ENCODE data around the gene DRICH1.
"Not testable (repeated sequence)": the region's sequence is repeated elsewhere in the genome, so short reads cannot be mapped to it uniquely, and the experiment has no call there.

DNA sequence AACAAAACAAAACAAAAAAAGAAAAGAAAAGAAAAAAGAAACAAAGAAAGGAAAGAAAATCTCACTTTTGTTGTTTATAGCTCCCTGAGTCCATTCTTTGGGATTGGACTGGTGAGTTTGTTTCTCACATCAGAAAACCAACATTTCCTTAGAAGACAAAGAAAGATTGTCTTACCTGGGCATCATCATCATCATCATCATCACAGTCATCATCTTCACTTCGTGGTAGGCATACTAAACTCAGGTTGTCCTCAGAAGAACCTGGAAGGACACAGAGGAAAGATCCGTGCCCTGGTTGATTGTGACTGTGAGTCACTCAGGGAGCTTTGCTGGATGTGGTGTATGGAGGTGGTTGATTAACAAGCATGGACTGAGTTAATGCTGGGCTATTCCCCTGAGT lies 10.2 kb downstream of the DRICH1 start:
- not testable (repeated sequence) for TF ChIP-seq POLR2AphosphoS5, CTCF (IDR thresholded peaks at IDR 0.05)

Measured in sigmoid colon (tissue), 4 donors.